Panc1 (cell line): Measurements from ENCODE around the gene GNB1. TPM values are rescaled to one million over a fixed set of nuclear protein-coding genes. Genes with fewer than 3 reads are reported as not detected.

Experiments
- ATAC-seq: fragments of 200-7000 bp; cut with Tn5 transposase; 2 replicates; pipeline ENCODE4 v1.9.1; 2020; ENCODE audit warnings: mild to moderate bottlenecking, moderate library complexity
- BruUV-seq: library from RNA; stranded (reverse); fragments of 400-500 nt; replicated peaks from 2 replicates; lab custom pipeline; 2021; lab: Mats Ljungman, UMichigan
- CTCF ChIA-PET: fragments of 300-600 bp; sonication (Branson Sonifier 250); formaldehyde crosslinking; loops from one replicate; lab custom pipeline; 2022; ENCODE audit warnings: antibody characterized with exemption; lab: Charles Lee
- POLR2A ChIA-PET: fragments of 300-600 bp; sonication (Branson Sonifier 250); formaldehyde crosslinking; loops from one replicate; lab custom pipeline; 2022; ENCODE audit warnings: antibody characterized with exemption; lab: Charles Lee
- DNase-seq: peaks from one replicate; pipeline ENCODE4 v3.0.0-alpha.2; 2010; ENCODE audit warnings: low read depth, low spot score
- H3K27ac ChIP-seq: 2 replicates; pipeline ENCODE4 v1.5.1; 2011; ENCODE audit warnings: mild to moderate bottlenecking, low read length, inconsistent platforms
- H3K27me3 ChIP-seq: fragments of 200-500 bp; sonication (Bioruptor generic); 2 replicates; pipeline ENCODE4 v1.6.0; 2014; ENCODE audit warnings: low read length, inconsistent platforms; ENCODE audit not compliant: control insufficient read depth, insufficient read depth
- H3K36me3 ChIP-seq: fragments of 200-500 bp; sonication (Bioruptor generic); 2 replicates; pipeline ENCODE4 v1.5.1; 2014; ENCODE audit warnings: inconsistent platforms, mild to moderate bottlenecking, low read length, moderate library complexity; ENCODE audit not compliant: control insufficient read depth, insufficient read depth
- H3K4me1 ChIP-seq: 2 replicates; pipeline ENCODE4 v1.5.1; 2011; ENCODE audit warnings: inconsistent platforms, mild to moderate bottlenecking, low read length, moderate library complexity; ENCODE audit not compliant: control insufficient read depth, insufficient read depth
- H3K4me3 ChIP-seq, 2 experiments: 2 replicates each; pipeline ENCODE4 v1.5.1; 2011 to 2012; ENCODE audit warnings: low read depth in 2 of 2, low read length in 2 of 2, mild to moderate bottlenecking in 2 of 2, inconsistent platforms in 1 of 2, moderate library complexity in 1 of 2
- H3K9me3 ChIP-seq: fragments of 200-500 bp; sonication (Bioruptor generic); 2 replicates; pipeline ENCODE4 v1.5.1; 2014; ENCODE audit warnings: low read depth, mild to moderate bottlenecking, inconsistent platforms, low read length, moderate library complexity; ENCODE audit not compliant: control insufficient read depth, insufficient read depth
- POLR2AphosphoS5 ChIP-seq: IDR thresholded peaks from 2 replicates; pipeline ENCODE4 v1.6.1; 2012; ENCODE audit warnings: mild to moderate bottlenecking, low read depth, low read length, moderate library complexity
- SIN3A ChIP-seq: IDR thresholded peaks from 2 replicates; pipeline ENCODE4 v1.6.1; 2012; ENCODE audit warnings: low read depth, mild to moderate bottlenecking, low read length, moderate library complexity, borderline replicate concordance; ENCODE audit not compliant: insufficient read depth
- TCF7L2 ChIP-seq: IDR thresholded peaks from 2 replicates; pipeline ENCODE4 v1.6.1; 2011; ENCODE audit warnings: mild to moderate bottlenecking, low read depth, low read length, inconsistent platforms
- in situ Hi-C: cut with HindIII; loops from 2 replicates; pipeline ENCODE4 v1.10.0; 2016; ENCODE audit warnings: low sequenced_read_pairs, low pct_unique_long_range_greater_than_20kb
- intact Hi-C: fragments of 100-400 bp; cut with micrococcal nuclease; formaldehyde crosslinking; loops from one replicate; pipeline ENCODE4 v1.10.0; 2022; ENCODE audit not compliant: unreplicated experiment
- total RNA-seq: library from RNA; stranded (reverse); gene quantifications from one replicate; pipeline ENCODE4 v1.2.1, GENCODE V29; 2021; ENCODE audit not compliant: unreplicated experiment
- TF ChIP-seq, protein P1 (sequence below), 2 experiments: IDR thresholded peaks; 2 replicates each; pipeline ENCODE4 v1.6.1; 2011 to 2012; ENCODE audit warnings: low read depth in 2 of 2, control low read depth in 1 of 2, low read length in 1 of 2, mild to moderate bottlenecking in 1 of 2, moderate library complexity in 1 of 2; ENCODE audit not compliant: insufficient read depth in 1 of 2
- TF ChIP-seq, protein P2 (sequence below): fragments of 450-650 bp; IDR thresholded peaks from 2 replicates; pipeline ENCODE4 v1.5.1; 2017; ENCODE audit warnings: mild to moderate bottlenecking

GNB1 gene
- total RNA-seq, 1 experiment from 2014 or later: 499 TPM

DNA sequence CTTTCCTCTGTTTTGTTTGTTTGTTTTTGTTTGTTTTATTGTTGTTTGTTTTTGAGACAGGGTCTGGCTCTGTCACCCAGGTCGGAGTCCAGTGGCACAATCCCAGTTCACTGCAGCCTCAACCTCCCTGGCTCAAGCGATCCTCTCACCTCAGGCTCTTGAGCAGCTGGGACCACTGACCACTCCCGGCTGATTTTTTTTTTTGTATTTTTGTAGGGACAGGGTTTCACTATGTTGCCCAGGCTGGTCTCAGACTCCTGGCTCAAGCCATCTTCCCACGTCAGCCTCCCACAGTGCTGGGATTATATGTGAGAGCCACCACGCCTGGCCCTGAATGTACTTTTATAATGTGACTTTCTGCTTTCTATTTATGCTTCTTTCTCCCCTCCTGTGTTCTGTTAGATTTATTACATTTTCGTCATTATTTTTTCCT is 19.2 kb upstream of the GNB1 start:
- ChIA-PET POLR2A (interaction anchor here (0.7 kb wide), 1 partner anchor 324 kb away, joined by 3 read pairs; no protein-coding TSS in a partner anchor), CTCF (interaction anchor here (0.7 kb wide), 1 partner anchor 12 kb away, joined by 5 read pairs; no protein-coding TSS in a partner anchor)
- Histone ChIP-seq H3K36me3 (no peaks in the 10 kb centered on the region; the same call in 1 of the 2 replicates), H3K9me3 (no peaks in the 10 kb centered on the region), H3K4me3 (peak overlapping the region; percentile 51 to 71), H3K4me1 (peaks cover 25% of the 10 kb centered on the region), H3K27ac (peak overlapping the region; percentile 52), H3K27me3 (no peaks in the 10 kb centered on the region)
- TF ChIP-seq, protein P1, sequence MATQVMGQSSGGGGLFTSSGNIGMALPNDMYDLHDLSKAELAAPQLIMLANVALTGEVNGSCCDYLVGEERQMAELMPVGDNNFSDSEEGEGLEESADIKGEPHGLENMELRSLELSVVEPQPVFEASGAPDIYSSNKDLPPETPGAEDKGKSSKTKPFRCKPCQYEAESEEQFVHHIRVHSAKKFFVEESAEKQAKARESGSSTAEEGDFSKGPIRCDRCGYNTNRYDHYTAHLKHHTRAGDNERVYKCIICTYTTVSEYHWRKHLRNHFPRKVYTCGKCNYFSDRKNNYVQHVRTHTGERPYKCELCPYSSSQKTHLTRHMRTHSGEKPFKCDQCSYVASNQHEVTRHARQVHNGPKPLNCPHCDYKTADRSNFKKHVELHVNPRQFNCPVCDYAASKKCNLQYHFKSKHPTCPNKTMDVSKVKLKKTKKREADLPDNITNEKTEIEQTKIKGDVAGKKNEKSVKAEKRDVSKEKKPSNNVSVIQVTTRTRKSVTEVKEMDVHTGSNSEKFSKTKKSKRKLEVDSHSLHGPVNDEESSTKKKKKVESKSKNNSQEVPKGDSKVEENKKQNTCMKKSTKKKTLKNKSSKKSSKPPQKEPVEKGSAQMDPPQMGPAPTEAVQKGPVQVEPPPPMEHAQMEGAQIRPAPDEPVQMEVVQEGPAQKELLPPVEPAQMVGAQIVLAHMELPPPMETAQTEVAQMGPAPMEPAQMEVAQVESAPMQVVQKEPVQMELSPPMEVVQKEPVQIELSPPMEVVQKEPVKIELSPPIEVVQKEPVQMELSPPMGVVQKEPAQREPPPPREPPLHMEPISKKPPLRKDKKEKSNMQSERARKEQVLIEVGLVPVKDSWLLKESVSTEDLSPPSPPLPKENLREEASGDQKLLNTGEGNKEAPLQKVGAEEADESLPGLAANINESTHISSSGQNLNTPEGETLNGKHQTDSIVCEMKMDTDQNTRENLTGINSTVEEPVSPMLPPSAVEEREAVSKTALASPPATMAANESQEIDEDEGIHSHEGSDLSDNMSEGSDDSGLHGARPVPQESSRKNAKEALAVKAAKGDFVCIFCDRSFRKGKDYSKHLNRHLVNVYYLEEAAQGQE (IDR thresholded peaks at IDR 0.05; ENCODE audit: insufficient read depth in 1 of 2, low read depth in 2 of 2, low read length in 1 of 2): no peak
- TF ChIP-seq POLR2AphosphoS5 (no peak), SIN3A (no peak), TCF7L2 (no peak)
- TF ChIP-seq, protein P2, sequence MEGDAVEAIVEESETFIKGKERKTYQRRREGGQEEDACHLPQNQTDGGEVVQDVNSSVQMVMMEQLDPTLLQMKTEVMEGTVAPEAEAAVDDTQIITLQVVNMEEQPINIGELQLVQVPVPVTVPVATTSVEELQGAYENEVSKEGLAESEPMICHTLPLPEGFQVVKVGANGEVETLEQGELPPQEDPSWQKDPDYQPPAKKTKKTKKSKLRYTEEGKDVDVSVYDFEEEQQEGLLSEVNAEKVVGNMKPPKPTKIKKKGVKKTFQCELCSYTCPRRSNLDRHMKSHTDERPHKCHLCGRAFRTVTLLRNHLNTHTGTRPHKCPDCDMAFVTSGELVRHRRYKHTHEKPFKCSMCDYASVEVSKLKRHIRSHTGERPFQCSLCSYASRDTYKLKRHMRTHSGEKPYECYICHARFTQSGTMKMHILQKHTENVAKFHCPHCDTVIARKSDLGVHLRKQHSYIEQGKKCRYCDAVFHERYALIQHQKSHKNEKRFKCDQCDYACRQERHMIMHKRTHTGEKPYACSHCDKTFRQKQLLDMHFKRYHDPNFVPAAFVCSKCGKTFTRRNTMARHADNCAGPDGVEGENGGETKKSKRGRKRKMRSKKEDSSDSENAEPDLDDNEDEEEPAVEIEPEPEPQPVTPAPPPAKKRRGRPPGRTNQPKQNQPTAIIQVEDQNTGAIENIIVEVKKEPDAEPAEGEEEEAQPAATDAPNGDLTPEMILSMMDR: no peak
- no peak for DNase-seq
- BruUV-seq: no TSS peak
- ATAC-seq: no peak
- intact Hi-C loops (no loop called here), in situ Hi-C loops (no loop called here)

DNA sequence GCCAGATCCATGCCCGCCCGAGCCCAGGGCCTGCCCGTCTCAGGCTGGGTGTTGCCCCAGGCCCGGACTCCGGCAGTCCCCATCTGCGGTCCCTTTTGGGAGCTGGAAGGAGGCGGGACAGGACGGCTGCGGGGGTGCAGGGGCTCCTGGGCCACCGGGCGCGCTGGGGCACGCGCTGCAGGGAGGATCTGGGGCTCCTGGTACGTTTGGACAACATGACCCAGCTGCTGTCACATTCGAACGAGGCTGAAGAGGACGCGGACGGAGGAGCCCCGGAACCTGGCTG is 17.6 kb upstream of the GNB1 start:
- TSS peak; percentile 83 for BruUV-seq
- TF ChIP-seq, protein P2: no peak
- TF ChIP-seq, protein P1 (IDR thresholded peaks at IDR 0.05; ENCODE audit: insufficient read depth in 1 of 2, low read depth in 2 of 2, low read length in 1 of 2): no peak
- TF ChIP-seq SIN3A: no peak
- no peak for TF ChIP-seq TCF7L2
- TF ChIP-seq POLR2AphosphoS5: no peak
- in situ Hi-C loops (no loop called here), intact Hi-C loops (no loop called here)
- ATAC-seq: peak; percentile 24
- peaks cover 25% of the 10 kb centered on the region for H3K4me1 ChIP-seq
- peak overlapping the region; percentile 79 for H3K27ac ChIP-seq
- no peaks in the 10 kb centered on the region; the same call in 1 of the 2 replicates for H3K36me3 ChIP-seq
- DNase-seq: no peak
- H3K4me3 ChIP-seq: peak overlapping the region; percentile 56 to 62
- CTCF ChIA-PET: interaction anchor here (0.6 to 0.8 kb wide), 3 partner anchors 18 to 232 kb away, joined by 8 to 14 read pairs (median 9); no protein-coding TSS in a partner anchor
- no peaks in the 10 kb centered on the region for H3K9me3 ChIP-seq
- H3K27me3 ChIP-seq: no peaks in the 10 kb centered on the region
- POLR2A ChIA-PET: interaction anchor here (0.5 to 1.0 kb wide), 6 partner anchors 8 to 475 kb away, joined by 4 to 10 read pairs (median 9); no protein-coding TSS in a partner anchor
